ENCODE measurements around the gene SYTL2. TPM values are rescaled to one million over a fixed set of nuclear protein-coding genes. Genes with fewer than 3 reads are reported as not detected.
"Not testable (repeated sequence)": the region's sequence is repeated elsewhere in the genome, so short reads cannot be mapped to it uniquely, and the experiment has no call there.

The SYTL2 gene
- polyA plus RNA-seq, 1 of the 3 experiments (the other 2 are of a cell fraction): 36.0 TPM

DNA sequence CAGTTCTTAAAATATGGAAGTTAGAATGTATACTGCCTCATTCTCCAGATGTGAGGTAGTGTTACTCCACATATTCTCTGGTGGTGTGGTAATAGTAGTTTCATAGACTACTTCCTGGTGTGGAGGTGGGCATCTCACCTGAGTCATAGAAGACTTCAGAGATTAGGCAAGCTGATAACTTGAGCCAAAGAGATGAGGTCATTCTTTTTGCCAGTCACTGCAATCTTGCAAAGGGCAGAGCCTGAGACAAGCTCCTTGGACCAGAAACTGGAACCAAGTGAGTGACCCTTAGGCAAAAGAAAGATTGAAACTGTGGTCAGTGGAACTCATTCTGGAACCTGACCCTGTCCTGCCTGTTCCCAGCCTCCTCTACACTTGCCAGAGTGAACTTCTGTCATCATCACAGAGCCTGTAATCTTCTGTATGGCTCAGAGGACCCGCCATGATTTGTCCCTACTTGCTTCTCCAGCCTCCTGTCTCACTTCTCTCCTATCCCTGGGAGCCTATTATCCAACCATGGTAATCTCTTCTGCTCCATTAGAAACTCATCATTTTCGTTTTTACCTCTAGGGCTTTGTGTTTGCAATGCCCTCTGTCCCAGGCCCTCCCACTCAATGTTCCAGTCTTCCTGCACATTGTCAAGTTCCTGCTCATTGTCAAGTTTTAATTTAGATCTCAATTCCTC lies 33.6 kb upstream of the SYTL2 start:
- no peak overlapping the region for H2AFZ ChIP-seq (ENCODE audit: low read depth)
- 0 out of 2 replicates have a peak overlapping the region, but pooled peaks have one; percentile 2 for H3K4me2 ChIP-seq
- peak; percentile 45; the same call in 1 of the 2 replicates for TF ChIP-seq JUND (IDR thresholded peaks at IDR 0.05)
- TF ChIP-seq ELF1 (IDR thresholded peaks at IDR 0.05): peak; percentile 64
- TF ChIP-seq FOSL2 (IDR thresholded peaks at IDR 0.05; ENCODE audit: borderline replicate concordance, low read depth): peak; percentile 57; the same call in 1 of the 2 replicates
- no peak for TF ChIP-seq MEF2A (IDR thresholded peaks at IDR 0.05; ENCODE audit: borderline replicate concordance, low read depth)
- peak; percentile 42; the same call in 1 of the 2 replicates for TF ChIP-seq TCF12 (IDR thresholded peaks at IDR 0.05)
- TF ChIP-seq, protein P1, sequence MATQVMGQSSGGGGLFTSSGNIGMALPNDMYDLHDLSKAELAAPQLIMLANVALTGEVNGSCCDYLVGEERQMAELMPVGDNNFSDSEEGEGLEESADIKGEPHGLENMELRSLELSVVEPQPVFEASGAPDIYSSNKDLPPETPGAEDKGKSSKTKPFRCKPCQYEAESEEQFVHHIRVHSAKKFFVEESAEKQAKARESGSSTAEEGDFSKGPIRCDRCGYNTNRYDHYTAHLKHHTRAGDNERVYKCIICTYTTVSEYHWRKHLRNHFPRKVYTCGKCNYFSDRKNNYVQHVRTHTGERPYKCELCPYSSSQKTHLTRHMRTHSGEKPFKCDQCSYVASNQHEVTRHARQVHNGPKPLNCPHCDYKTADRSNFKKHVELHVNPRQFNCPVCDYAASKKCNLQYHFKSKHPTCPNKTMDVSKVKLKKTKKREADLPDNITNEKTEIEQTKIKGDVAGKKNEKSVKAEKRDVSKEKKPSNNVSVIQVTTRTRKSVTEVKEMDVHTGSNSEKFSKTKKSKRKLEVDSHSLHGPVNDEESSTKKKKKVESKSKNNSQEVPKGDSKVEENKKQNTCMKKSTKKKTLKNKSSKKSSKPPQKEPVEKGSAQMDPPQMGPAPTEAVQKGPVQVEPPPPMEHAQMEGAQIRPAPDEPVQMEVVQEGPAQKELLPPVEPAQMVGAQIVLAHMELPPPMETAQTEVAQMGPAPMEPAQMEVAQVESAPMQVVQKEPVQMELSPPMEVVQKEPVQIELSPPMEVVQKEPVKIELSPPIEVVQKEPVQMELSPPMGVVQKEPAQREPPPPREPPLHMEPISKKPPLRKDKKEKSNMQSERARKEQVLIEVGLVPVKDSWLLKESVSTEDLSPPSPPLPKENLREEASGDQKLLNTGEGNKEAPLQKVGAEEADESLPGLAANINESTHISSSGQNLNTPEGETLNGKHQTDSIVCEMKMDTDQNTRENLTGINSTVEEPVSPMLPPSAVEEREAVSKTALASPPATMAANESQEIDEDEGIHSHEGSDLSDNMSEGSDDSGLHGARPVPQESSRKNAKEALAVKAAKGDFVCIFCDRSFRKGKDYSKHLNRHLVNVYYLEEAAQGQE (IDR thresholded peaks at IDR 0.05; ENCODE audit: low read depth, low read length): no peak
- TF ChIP-seq, protein P2, sequence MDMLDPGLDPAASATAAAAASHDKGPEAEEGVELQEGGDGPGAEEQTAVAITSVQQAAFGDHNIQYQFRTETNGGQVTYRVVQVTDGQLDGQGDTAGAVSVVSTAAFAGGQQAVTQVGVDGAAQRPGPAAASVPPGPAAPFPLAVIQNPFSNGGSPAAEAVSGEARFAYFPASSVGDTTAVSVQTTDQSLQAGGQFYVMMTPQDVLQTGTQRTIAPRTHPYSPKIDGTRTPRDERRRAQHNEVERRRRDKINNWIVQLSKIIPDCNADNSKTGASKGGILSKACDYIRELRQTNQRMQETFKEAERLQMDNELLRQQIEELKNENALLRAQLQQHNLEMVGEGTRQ (IDR thresholded peaks at IDR 0.05; ENCODE audit: borderline replicate concordance, low read depth, low read length): no peak
- TF ChIP-seq NFIC (IDR thresholded peaks at IDR 0.05; ENCODE audit: borderline replicate concordance): 0 out of 2 replicates have a peak, but pooled peaks have one; percentile 16
- no peak for TF ChIP-seq SMC3 (IDR thresholded peaks at IDR 0.05; ENCODE audit: low read depth, low read length)
- TF ChIP-seq POLR2AphosphoS5 (IDR thresholded peaks at IDR 0.05; ENCODE audit: low read depth, low read length): no peak
- no peak for TF ChIP-seq FOXM1 (IDR thresholded peaks at IDR 0.05; ENCODE audit: low read depth)
- no peak for TF ChIP-seq YY1 (IDR thresholded peaks at IDR 0.05; ENCODE audit: low read depth)
- no peak for TF ChIP-seq GABPA (IDR thresholded peaks at IDR 0.05; ENCODE audit: low read depth)
- peaks cover 5 to 7% of the 10 kb centered on the region in 2 experiments; a peak in 1 of 4 replicates for H3K4me1 ChIP-seq (ENCODE audit: control insufficient read depth in 1 of 2, insufficient read depth in 2 of 2, low read depth in 1 of 2, low read length in 1 of 2)
- DNase-seq: no peak
- WGBS (ENCODE audit: low lambda C conversion rate): 17% methylated on average over 2 of the region's 2 CpGs
- peak overlapping the region in 1 of 2 experiments; percentile 9; a peak in 2 of 4 replicates for H3K27ac ChIP-seq (ENCODE audit: low read depth in 2 of 2, low read length in 1 of 2)
- H3K9me2 ChIP-seq: no peaks in the 10 kb centered on the region
- H3K27me3 ChIP-seq (ENCODE audit: insufficient read depth): no peaks in the 10 kb centered on the region
- H3K4me3 ChIP-seq (ENCODE audit: low read depth in 2 of 2, low read length in 1 of 2): no peak overlapping the region
- H4K20me1 ChIP-seq (ENCODE audit: insufficient read depth): no peaks in the 10 kb centered on the region
- H3K9me3 ChIP-seq: no peaks in the 10 kb centered on the region
- POLR2A ChIA-PET: no interaction called here
- H3K9ac ChIP-seq: no peak overlapping the region
- H3K36me3 ChIP-seq (replicated peaks in 1 of 2; ENCODE audit: control insufficient read depth in 1 of 2, insufficient read depth in 2 of 2, low read length in 1 of 2): no peaks in the 10 kb centered on the region
- peaks cover 14% of the 10 kb centered on the region for H3F3A ChIP-seq (replicated peaks; ENCODE audit: insufficient read depth)
- H3K79me2 ChIP-seq (ENCODE audit: insufficient read depth): no peaks in the 10 kb centered on the region
- CTCF ChIA-PET: interaction anchor here (1.0 kb wide), 1 partner anchor 10 kb away, joined by 4 read pairs; the partner anchor contains the start of gene CCDC83

DNA sequence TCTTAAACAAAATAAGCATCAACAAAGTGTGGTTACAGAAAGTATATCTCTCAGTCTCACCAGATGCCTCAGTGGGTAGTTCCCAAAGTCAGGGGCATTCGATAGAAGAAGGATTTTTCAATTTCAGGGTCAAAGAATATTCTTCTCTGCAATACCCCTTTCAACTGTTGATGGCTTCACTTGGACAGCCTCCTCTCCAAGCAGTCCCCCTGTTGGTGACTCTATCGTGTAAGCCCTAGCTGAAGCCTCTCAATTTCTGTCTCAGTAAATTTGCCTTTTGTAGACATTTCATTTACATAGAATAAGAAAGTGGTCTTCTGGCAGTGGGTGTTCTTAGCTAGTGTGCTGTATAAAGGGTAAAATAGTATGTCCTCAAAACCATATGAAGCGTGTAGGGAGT lies 33.0 kb upstream of the SYTL2 start:
- WGBS (ENCODE audit: low lambda C conversion rate): 93% methylated on average over 3 of the region's 3 CpGs
- no peak overlapping the region for H3K4me2 ChIP-seq
- peaks cover 14% of the 10 kb centered on the region for H3F3A ChIP-seq (replicated peaks; ENCODE audit: insufficient read depth)
- no peak for TF ChIP-seq TEAD4 (IDR thresholded peaks at IDR 0.05; ENCODE audit: borderline replicate concordance, insufficient read depth)
- H4K20me1 ChIP-seq (ENCODE audit: insufficient read depth): no peaks in the 10 kb centered on the region
- H3K27ac ChIP-seq (ENCODE audit: low read depth in 2 of 2, low read length in 1 of 2): no peak overlapping the region
- ChIA-PET POLR2A (no interaction called here), CTCF (interaction anchor here (1.0 to 2.3 kb wide), 2 partner anchors 11 kb away, joined by 4 to 11 read pairs; partner anchors contain the start of gene CCDC83)
- H3K9ac ChIP-seq: no peak overlapping the region
- no peak for DNase-seq
- H3K4me1 ChIP-seq (ENCODE audit: control insufficient read depth in 1 of 2, insufficient read depth in 2 of 2, low read depth in 1 of 2, low read length in 1 of 2): peaks cover 5 to 7% of the 10 kb centered on the region in 2 experiments; a peak in 1 of 4 replicates
- H3K27me3 ChIP-seq (ENCODE audit: insufficient read depth): no peaks in the 10 kb centered on the region
- H3K4me3 ChIP-seq (ENCODE audit: low read depth in 2 of 2, low read length in 1 of 2): no peak overlapping the region
- no peaks in the 10 kb centered on the region for H3K36me3 ChIP-seq (replicated peaks in 1 of 2; ENCODE audit: control insufficient read depth in 1 of 2, insufficient read depth in 2 of 2, low read length in 1 of 2)
- H3K79me2 ChIP-seq (ENCODE audit: insufficient read depth): no peaks in the 10 kb centered on the region
- no peaks in the 10 kb centered on the region for H3K9me3 ChIP-seq
- H3K9me2 ChIP-seq: no peaks in the 10 kb centered on the region
- H2AFZ ChIP-seq (ENCODE audit: low read depth): no peak overlapping the region

DNA sequence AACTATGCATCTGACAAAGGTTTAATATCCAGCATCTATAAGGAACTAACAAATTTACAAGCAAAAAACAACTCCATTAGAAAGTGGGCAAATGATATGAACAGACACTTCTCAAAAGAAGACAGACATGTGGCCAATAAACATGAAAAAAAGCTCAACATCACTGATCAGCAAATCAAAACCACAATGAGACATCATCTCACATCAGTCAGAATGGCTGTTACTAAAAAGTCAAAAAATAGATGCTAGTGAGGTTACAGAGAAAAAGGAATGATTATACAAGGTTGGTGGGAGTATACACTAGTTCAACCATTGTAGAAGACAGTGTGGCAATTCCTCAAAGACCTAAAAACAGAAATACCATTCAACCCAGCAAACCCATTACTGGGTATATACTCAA lies 30.0 kb upstream of the SYTL2 start:
- H3K27ac ChIP-seq (ENCODE audit: low read depth in 2 of 2, low read length in 1 of 2); H3K4me2 ChIP-seq; H3K9me2 ChIP-seq; H3K4me3 ChIP-seq (ENCODE audit: low read depth in 2 of 2, low read length in 1 of 2); H3K79me2 ChIP-seq (ENCODE audit: insufficient read depth); H3K27me3 ChIP-seq (ENCODE audit: insufficient read depth); H3K9ac ChIP-seq; H2AFZ ChIP-seq (ENCODE audit: low read depth); POLR2A ChIA-PET; H3K36me3 ChIP-seq (replicated peaks in 1 of 2; ENCODE audit: control insufficient read depth in 1 of 2, insufficient read depth in 2 of 2, low read length in 1 of 2); H3K9me3 ChIP-seq; H3K4me1 ChIP-seq (ENCODE audit: control insufficient read depth in 1 of 2, insufficient read depth in 2 of 2, low read depth in 1 of 2, low read length in 1 of 2); H4K20me1 ChIP-seq (ENCODE audit: insufficient read depth); H3F3A ChIP-seq (replicated peaks; ENCODE audit: insufficient read depth); DNase-seq: not testable (repeated sequence)
- CTCF ChIA-PET: interaction anchor here (1.1 kb wide), 1 partner anchor 13 kb away, joined by 4 read pairs; no protein-coding TSS in a partner anchor

Data from SK-N-SH (cell line).